Fibroblast of villous mesenchyme (primary cell): Measurements from ENCODE around the gene TRIM69. TPM values are rescaled to one million over a fixed set of nuclear protein-coding genes. Genes with fewer than 3 reads are reported as not detected.

ENCODE experiments used
- DNase-seq: peaks from one replicate; pipeline ENCODE4 v3.0.0-alpha.2; 2010; ENCODE audit warnings: low read depth
- H3K4me3 ChIP-seq: 2 replicates; pipeline ENCODE4 v1.5.1; 2011; ENCODE audit warnings: low read depth, mild to moderate bottlenecking, low read length
- total RNA-seq: library from RNA; depleted of rRNA; stranded (reverse); fragments of >200 nt; gene quantifications from 2 replicates; pipeline ENCODE4 v1.2.3, GENCODE V29; 2012
- TF ChIP-seq, protein P1 (sequence below): IDR thresholded peaks from 2 replicates; pipeline ENCODE4 v1.5.1; 2012; ENCODE audit warnings: low read depth, mild to moderate bottlenecking, low read length; ENCODE audit not compliant: insufficient read depth

Gene TRIM69
- total RNA-seq, 1 donor = 13.4 TPM

DNA sequence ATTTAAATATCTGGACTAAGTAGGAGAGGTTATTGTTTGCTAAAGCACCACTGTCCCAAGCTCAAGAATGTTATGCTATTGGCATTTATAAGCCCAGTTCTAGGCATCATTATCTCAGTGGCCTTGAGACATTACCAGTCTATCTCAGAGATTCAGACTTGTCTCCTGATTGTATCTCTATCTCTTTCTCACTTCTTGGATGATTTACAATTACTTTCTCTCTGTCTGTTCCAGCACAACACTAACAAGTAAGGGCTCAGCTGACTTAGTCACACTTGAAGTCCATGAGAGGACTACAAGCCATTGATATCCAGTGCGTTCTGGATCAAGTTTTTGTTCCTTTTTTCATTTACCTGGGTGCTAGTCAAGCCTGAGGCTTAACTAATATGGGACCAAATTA, 60.2 kb downstream of the TRIM69 start:
- H3K4me3 ChIP-seq = no peak overlapping the region
- no peak for DNase-seq
- TF ChIP-seq, protein P1, sequence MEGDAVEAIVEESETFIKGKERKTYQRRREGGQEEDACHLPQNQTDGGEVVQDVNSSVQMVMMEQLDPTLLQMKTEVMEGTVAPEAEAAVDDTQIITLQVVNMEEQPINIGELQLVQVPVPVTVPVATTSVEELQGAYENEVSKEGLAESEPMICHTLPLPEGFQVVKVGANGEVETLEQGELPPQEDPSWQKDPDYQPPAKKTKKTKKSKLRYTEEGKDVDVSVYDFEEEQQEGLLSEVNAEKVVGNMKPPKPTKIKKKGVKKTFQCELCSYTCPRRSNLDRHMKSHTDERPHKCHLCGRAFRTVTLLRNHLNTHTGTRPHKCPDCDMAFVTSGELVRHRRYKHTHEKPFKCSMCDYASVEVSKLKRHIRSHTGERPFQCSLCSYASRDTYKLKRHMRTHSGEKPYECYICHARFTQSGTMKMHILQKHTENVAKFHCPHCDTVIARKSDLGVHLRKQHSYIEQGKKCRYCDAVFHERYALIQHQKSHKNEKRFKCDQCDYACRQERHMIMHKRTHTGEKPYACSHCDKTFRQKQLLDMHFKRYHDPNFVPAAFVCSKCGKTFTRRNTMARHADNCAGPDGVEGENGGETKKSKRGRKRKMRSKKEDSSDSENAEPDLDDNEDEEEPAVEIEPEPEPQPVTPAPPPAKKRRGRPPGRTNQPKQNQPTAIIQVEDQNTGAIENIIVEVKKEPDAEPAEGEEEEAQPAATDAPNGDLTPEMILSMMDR = no peak

DNA sequence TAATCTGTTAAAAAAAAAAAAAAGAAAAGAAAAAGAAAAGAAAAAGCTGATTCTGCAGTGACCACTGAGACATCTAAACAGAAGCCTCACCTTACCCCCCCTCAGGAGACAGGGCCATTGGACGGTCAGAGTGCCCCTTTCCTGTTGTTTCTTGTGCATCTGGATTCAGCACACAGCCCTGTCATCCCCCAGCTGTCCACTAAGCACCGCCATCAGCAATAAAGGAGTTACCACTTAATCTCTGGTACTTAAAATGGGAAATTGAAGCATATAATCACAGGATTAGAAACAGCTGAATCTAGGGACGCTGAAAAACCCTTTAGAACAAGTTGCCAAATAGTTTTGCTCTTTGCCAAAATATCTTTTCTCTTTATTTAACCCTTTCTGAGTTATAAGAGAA, 62.5 kb downstream of the TRIM69 start:
- no peak for DNase-seq
- no peak overlapping the region for H3K4me3 ChIP-seq
- TF ChIP-seq, protein P1 = peak; percentile 23

DNA sequence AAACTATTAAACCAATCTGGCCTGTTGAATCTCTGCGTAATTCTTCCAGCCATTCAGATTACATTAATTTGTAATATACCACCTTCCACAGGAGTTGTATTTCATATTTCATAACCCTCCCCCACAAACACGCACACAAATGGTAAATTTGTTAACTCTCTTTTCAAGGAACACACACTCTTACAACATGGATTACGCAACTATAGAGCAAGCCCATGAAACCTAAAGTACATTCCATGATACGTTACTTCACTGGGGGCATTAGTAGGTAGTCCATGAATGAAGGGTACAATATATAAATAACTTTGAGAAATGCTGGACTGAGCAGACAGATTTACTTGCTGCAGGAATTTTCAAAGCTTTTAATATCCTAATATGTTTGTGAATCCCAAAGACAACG, 65.0 kb downstream of the TRIM69 start:
- DNase-seq = peak; percentile 23
- TF ChIP-seq, protein P1 = no peak
- H3K4me3 ChIP-seq = no peak overlapping the region

DNA sequence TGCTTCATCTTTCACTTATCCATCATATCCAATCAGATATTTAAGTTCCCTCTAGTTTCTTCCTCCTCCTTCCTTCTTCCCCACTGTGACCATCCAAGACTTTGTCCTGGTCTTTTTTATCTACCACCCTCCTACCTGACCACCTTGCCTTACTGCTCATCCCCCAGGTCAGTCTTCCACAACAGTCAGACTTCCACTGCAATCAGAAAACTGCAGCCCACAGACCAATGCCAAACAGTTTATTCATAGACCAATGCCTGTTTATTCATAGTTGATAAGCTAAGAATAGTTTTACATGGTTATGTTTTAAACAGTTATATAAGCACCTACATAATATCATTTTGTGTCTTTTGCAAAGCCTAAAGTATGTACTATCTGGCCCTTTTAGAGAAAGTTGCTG, 65.5 kb downstream of the TRIM69 start:
- TF ChIP-seq, protein P1 = no peak
- DNase-seq = no peak
- H3K4me3 ChIP-seq = no peak overlapping the region

DNA sequence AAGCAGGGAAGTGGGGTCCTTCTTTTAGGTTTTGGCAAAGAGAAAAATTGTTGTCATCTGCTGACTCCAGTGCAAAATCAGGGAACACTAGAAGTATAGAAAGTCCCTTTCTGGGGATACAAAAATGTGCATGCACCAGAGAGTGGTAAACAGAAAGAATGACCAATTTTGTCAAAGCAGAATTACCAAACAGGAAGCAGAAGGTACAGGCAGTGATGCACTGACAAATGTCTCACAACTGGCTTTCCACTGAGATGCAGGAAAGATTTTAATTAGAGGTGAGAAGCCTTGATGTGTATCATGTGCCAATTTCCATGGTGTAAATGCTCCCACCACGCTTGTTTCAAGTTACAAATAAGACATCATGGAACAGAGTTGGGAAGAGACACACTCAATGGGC, 66.0 kb downstream of the TRIM69 start:
- no peak for DNase-seq
- H3K4me3 ChIP-seq = no peak overlapping the region
- TF ChIP-seq, protein P1 = no peak

DNA sequence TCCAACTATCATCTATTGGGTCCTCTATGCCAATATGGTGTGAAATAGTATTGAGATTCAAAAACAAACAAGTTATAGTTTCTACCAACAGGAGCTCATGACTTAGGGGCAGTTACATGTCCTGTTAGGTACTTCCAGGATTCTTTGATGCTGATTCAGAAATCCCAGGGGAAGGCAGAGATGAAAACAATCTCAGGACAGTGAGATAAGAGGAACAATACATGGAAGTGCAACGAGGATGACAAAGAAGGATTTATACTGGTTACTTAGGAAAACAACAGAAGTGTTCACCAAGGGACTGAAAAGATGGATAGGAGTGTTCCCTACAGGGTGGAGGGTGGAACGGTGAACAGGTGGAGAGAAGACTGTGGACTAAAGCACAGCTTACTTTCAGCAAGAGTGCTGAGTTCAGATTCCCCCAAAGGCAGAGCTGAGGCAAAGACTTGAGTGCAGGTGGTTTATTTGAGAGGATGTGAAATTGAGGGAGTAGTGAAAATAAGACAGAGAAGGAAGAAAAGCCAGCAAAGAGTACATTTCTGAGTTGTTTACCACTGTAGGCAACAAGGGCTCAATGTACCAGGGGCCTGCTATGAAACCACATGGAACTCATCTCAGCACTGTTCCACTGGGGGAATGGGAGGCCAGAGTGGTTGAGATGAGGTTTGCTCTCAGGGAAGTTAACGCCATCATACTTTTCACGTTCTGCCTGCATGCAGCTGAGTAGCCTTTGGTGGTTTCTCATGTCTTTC, 68.1 kb downstream of the TRIM69 start:
- no peak overlapping the region for H3K4me3 ChIP-seq
- DNase-seq = no peak
- TF ChIP-seq, protein P1 = no peak

DNA sequence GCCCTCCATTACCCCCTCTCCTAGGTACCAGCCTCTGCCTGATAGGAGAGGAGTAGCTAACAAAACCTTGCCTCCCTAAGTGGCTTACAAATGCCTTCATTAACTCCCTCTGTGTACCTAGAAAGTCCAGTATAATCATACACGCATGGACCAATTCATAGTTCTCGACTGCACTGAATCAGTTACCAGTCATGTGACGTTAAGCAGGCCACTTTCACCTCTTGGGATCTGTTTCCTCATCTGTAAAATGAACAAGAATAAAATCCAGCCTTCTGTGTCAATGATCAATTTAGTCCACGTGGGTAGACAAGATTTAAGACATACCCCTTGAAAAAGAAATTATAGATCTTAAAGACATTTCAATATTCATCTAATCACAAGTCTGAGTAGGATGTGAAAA, 72.2 kb downstream of the TRIM69 start:
- TF ChIP-seq, protein P1 = no peak
- no peak for DNase-seq
- H3K4me3 ChIP-seq = no peak overlapping the region
